ENCODE results near the gene TIAM1. TPM values are rescaled to one million over a fixed set of nuclear protein-coding genes. Genes with fewer than 3 reads are reported as not detected.

TIAM1 gene
- total and polyA plus RNA-seq, 2 donors from 2014 or later = 4.6 to 30.0 TPM

DNA sequence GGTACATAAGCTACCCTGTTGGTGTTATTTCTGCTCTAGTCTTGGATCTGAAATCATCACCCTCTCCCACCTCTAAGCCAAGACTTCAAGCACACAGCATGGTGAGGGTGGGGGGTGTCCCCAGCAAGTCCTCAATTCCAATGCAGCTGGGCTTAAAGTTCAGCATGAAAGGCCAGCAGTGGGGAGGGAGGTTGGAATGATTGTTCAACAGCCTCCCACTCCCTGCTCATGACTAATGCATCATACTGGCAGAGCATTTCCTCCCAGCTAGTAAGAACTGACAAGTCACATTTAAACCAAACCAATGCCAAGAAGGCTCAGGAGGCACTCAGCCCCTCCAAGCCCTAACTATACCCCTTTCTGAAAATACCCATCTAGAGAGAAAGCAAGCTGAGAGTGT is 50.1 kb downstream of the TIAM1 start:
- Histone ChIP-seq H3K4me3 (ENCODE audit: low read length in 3 of 3) (no peak overlapping the region), H3K4me1 (ENCODE audit: control insufficient read depth in 2 of 3, insufficient read depth in 2 of 3, low read depth in 1 of 3, low read length in 3 of 3) (no peaks in the 10 kb centered on the region), H3K36me3 (ENCODE audit: control insufficient read depth in 2 of 3, insufficient read depth in 3 of 3, low read length in 3 of 3) (no peaks in the 10 kb centered on the region), H3K27ac (ENCODE audit: low read depth in 2 of 2, low read length in 2 of 2) (no peak overlapping the region), H3K27me3 (ENCODE audit: control insufficient read depth, insufficient read depth, low read length) (no peaks in the 10 kb centered on the region), H3K9me3 (ENCODE audit: control insufficient read depth in 2 of 3, insufficient read depth in 1 of 3, low read length in 3 of 3) (no peaks in the 10 kb centered on the region), H3K9ac (ENCODE audit: low read length in 3 of 3) (no peak overlapping the region)
- DNase-seq (peak in 2 of 5 donors; percentile 24 to 39), FAIRE-seq (no peak)
- TF ChIP-seq, protein P1, sequence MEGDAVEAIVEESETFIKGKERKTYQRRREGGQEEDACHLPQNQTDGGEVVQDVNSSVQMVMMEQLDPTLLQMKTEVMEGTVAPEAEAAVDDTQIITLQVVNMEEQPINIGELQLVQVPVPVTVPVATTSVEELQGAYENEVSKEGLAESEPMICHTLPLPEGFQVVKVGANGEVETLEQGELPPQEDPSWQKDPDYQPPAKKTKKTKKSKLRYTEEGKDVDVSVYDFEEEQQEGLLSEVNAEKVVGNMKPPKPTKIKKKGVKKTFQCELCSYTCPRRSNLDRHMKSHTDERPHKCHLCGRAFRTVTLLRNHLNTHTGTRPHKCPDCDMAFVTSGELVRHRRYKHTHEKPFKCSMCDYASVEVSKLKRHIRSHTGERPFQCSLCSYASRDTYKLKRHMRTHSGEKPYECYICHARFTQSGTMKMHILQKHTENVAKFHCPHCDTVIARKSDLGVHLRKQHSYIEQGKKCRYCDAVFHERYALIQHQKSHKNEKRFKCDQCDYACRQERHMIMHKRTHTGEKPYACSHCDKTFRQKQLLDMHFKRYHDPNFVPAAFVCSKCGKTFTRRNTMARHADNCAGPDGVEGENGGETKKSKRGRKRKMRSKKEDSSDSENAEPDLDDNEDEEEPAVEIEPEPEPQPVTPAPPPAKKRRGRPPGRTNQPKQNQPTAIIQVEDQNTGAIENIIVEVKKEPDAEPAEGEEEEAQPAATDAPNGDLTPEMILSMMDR (IDR thresholded peaks at IDR 0.05; ENCODE audit: borderline replicate concordance, extremely low read depth, insufficient read depth) = no peak
- intact Hi-C loops (cut with DNase I) = no loop called here

DNA sequence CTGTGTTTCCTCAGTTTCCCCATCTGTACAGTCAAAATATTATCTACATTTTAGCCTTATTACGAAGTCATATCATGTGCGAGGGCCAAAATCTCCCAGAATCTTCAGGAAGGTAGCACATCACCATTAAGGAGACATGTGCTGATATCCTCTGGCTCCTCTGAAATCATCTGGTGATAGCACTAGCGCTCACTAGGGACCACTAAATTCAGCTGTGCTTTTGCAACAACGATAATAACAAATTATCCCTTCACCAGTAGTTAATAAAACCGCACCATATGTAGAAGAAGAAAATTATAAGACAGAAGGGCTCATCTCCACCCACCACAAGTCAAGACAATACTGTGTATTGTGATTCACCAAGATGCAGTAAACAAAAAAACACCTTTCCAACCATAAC is 53.3 kb downstream of the TIAM1 start:
- DNase-seq (no peak), FAIRE-seq (no peak)
- Histone ChIP-seq H3K27me3 (ENCODE audit: control insufficient read depth, insufficient read depth, low read length) (no peaks in the 10 kb centered on the region), H3K27ac (ENCODE audit: low read depth in 2 of 2, low read length in 2 of 2) (no peak overlapping the region), H3K4me3 (ENCODE audit: low read length in 3 of 3) (no peak overlapping the region), H3K9ac (ENCODE audit: low read length in 3 of 3) (no peak overlapping the region), H3K4me1 (ENCODE audit: control insufficient read depth in 2 of 3, insufficient read depth in 2 of 3, low read depth in 1 of 3, low read length in 3 of 3) (no peaks in the 10 kb centered on the region), H3K36me3 (ENCODE audit: control insufficient read depth in 2 of 3, insufficient read depth in 3 of 3, low read length in 3 of 3) (no peaks in the 10 kb centered on the region), H3K9me3 (ENCODE audit: control insufficient read depth in 2 of 3, insufficient read depth in 1 of 3, low read length in 3 of 3) (no peaks in the 10 kb centered on the region)
- intact Hi-C loops (cut with DNase I) = no loop called here
- TF ChIP-seq, protein P1 (IDR thresholded peaks at IDR 0.05; ENCODE audit: borderline replicate concordance, extremely low read depth, insufficient read depth) = no peak

DNA sequence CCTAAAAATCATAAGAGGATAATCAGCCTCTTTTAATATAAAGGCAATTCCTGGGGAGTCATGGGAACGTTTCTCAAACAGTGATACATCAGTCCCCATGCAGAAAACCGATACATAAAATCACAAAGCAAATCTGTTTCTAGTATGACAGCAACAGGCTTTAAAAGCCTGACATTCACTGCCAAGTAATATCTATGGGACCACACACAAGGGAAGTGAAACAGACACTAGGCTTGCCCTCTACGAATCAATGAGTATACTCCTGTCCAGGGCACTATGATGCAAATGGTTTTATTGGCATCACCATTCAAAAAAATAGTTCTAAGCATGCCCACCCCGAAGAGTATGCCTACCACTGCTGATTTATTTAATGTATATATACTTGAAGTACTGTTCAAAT is 54.4 kb downstream of the TIAM1 start:
- H3K27me3 ChIP-seq (ENCODE audit: control insufficient read depth, insufficient read depth, low read length) = no peaks in the 10 kb centered on the region
- intact Hi-C loops (cut with DNase I) = no loop called here
- no peak overlapping the region for H3K4me3 ChIP-seq (ENCODE audit: low read length in 3 of 3)
- no peak for FAIRE-seq
- H3K4me1 ChIP-seq (ENCODE audit: control insufficient read depth in 2 of 3, insufficient read depth in 2 of 3, low read depth in 1 of 3, low read length in 3 of 3) = no peaks in the 10 kb centered on the region
- TF ChIP-seq, protein P1 (IDR thresholded peaks at IDR 0.05; ENCODE audit: borderline replicate concordance, extremely low read depth, insufficient read depth) = no peak
- H3K36me3 ChIP-seq (ENCODE audit: control insufficient read depth in 2 of 3, insufficient read depth in 3 of 3, low read length in 3 of 3) = no peaks in the 10 kb centered on the region
- no peak for DNase-seq
- H3K27ac ChIP-seq (ENCODE audit: low read depth in 2 of 2, low read length in 2 of 2) = no peak overlapping the region
- H3K9me3 ChIP-seq (ENCODE audit: control insufficient read depth in 2 of 3, insufficient read depth in 1 of 3, low read length in 3 of 3) = no peaks in the 10 kb centered on the region
- H3K9ac ChIP-seq (ENCODE audit: low read length in 3 of 3) = no peak overlapping the region

DNA sequence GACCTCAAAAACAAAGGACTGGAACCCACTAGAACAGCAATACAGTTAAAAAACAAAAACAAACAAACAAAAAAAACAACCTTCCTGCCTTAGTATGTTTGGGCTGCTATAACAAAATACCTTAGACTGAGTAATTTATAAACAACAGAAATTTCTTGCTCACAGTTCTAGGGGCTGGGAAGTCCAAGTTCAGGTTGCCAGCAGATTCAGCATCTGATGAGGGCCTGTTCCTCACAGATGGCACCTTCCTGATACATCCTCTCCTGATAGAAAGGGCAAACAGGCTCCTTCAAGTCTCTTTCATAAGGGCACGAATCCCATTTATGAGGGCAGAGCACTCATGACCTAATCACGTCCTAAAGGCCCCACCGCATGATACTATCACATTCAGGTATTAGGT is 55.9 kb downstream of the TIAM1 start:
- no peak for FAIRE-seq
- TF ChIP-seq, protein P1 (IDR thresholded peaks at IDR 0.05; ENCODE audit: borderline replicate concordance, extremely low read depth, insufficient read depth) = no peak
- H3K4me1 ChIP-seq (ENCODE audit: control insufficient read depth in 2 of 3, insufficient read depth in 2 of 3, low read depth in 1 of 3, low read length in 3 of 3) = no peaks in the 10 kb centered on the region
- no peaks in the 10 kb centered on the region for H3K9me3 ChIP-seq (ENCODE audit: control insufficient read depth in 2 of 3, insufficient read depth in 1 of 3, low read length in 3 of 3)
- no peaks in the 10 kb centered on the region for H3K36me3 ChIP-seq (ENCODE audit: control insufficient read depth in 2 of 3, insufficient read depth in 3 of 3, low read length in 3 of 3)
- intact Hi-C loops (cut with DNase I) = no loop called here
- H3K27ac ChIP-seq (ENCODE audit: low read depth in 2 of 2, low read length in 2 of 2) = no peak overlapping the region
- H3K4me3 ChIP-seq (ENCODE audit: low read length in 3 of 3) = no peak overlapping the region
- no peak overlapping the region for H3K9ac ChIP-seq (ENCODE audit: low read length in 3 of 3)
- no peaks in the 10 kb centered on the region for H3K27me3 ChIP-seq (ENCODE audit: control insufficient read depth, insufficient read depth, low read length)
- DNase-seq = no peak

Measured in kidney (tissue), 14 donors.